Epithelial cell of alveolus of lung (primary cell): Measurements from ENCODE around the gene GFPT2. TPM values are rescaled to one million over a fixed set of nuclear protein-coding genes. Genes with fewer than 3 reads are reported as not detected.

Source experiments
- total RNA-seq: library from RNA; depleted of rRNA; stranded (reverse); fragments of >200 nt; gene quantifications from 2 replicates; pipeline ENCODE4 v1.2.1, GENCODE V29; 2015

The GFPT2 gene
- total RNA-seq, result 25.4 and 126 TPM in 2 replicates

GRCh38 chr5:180353048-180353979 is at the start of gene GFPT2:
GFPT2 (minus strand) TSS chr5:180353336; CDS start chr5:180353217, 119 bp downstream.

DNA sequence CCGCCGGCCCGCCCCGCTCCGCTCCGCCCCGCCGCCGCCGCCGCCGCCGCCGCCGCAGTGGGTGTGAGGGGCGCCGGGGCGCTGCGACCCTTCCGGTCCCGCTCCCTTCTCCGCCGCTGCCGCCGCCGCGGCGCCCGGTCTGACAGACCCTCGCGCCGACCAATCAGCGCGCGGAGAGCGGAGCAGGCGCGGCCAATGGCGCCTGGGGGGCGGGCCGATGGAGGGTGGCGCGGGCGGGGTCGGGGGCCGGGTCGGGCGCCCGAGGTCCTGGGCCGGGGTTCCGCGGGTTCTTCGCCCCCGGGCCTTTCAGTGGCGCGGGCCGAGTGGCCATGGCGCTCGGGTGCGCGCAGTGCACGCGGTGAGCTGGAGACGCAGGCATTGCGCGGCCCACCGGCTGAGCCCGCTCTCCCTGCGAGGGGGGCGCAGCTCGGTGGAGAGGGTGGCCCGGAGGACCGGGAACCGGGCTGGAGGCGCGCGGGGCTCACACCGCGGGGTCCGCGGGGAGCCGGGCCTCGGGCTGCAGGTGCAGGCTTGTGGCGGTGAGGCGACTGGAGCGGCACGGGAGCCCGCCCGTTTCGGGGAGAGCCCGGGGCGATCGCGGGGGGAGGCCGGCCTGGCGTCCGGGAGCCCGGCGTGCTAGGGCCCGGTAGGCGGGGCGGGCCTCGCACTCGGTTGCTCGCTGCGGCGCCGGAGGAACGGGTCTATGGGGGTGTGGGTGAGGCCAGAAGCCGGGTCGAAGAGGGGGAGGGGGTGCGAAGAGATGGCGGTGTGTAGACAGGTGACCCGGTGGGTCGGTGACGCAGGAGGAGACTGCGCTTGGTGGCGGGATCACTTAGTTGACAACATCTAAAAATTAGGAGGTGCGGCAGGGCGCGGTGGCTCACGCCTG is 60.9 kb downstream of the GFPT2 start, which contains the start of gene MAPK9:
MAPK9 (minus strand) TSS at position 141 of the 889 bp plus-strand sequence. CDS start 11,522 bp downstream, outside the sequence.

Other genes starting within 250 kb of the GFPT2 start
- not detected in 2 replicates for gene RASGEF1C, start 144.1 kb downstream of the GFPT2 start, total RNA-seq
- 20.9 and 21.1 TPM in 2 replicates for gene MAPK9, start 61.3 kb downstream of the GFPT2 start, total RNA-seq
- gene CNOT6, start 141.0 kb upstream of the GFPT2 start, total RNA-seq, result 11.1 and 20.8 TPM in 2 replicates
- gene SCGB3A1, start 238.2 kb upstream of the GFPT2 start, total RNA-seq, result 1.0 TPM in 1 of 2 replicates, not detected in the other